Sigmoid colon (tissue), 4 donors: ENCODE measurements around the gene IL17REL.
"Not testable (repeated sequence)": the region's sequence is repeated elsewhere in the genome, so short reads cannot be mapped to it uniquely, and the experiment has no call there.

Source experiments
- CTCF ChIP-seq, 4 experiments: fragments of 450-650 bp in 3 of 4; fragments of 200-600 bp in 1 of 4; IDR thresholded peaks; one replicate each; pipeline ENCODE4 v1.5.1; 2016 to 2019; ENCODE audit warnings: antibody characterized with exemption in 4 of 4, mild to moderate bottlenecking in 3 of 4, moderate library complexity in 2 of 4
- EP300 ChIP-seq, 4 donors: sonication (generic); formaldehyde crosslinking; IDR thresholded peaks; one replicate each; pipeline ENCODE4 v1.6.1; 2017; ENCODE audit warnings: antibody characterized with exemption in 4 of 4
- POLR2A ChIP-seq, 2 donors: fragments of 450-650 bp; IDR thresholded peaks; one replicate each; pipeline ENCODE4 v1.6.1; 2016; ENCODE audit warnings: antibody characterized with exemption in 2 of 2, mild to moderate bottlenecking in 2 of 2, moderate library complexity in 2 of 2

GRCh38 chr22:49989826-49990225 lies 22.7 kb downstream of the IL17REL start:
- TF ChIP-seq EP300, CTCF, POLR2A (IDR thresholded peaks at IDR 0.05): not testable (repeated sequence)
